ENCODE data around the gene OR2H2. TPM values are rescaled to one million over a fixed set of nuclear protein-coding genes. Genes with fewer than 3 reads are reported as not detected.

OR2H2 gene
- total RNA-seq, 2 experiments from 2014 or later = not detected

DNA sequence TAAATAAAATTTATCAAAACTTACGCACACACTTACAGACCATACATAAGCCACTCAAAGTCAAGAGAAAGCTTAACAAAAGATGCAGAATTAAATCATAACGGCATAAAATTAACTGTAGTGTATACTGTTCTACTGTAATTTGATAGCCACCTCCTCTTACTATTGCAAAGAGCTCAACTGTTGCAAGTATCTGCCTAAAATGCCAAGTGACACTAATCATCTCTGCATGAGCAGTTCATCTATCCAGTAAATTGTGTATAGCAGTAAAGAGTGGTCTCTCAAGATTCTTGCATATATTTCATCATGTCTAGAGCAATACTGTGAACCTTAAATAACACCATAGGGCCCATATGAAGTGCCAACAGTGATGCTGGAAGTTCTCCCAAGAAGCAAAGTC lies 12.3 kb downstream of the OR2H2 start:
- CTCF ChIA-PET = no interaction called here
- H3K27ac Mint-ChIP-seq = no peak overlapping the region
- no peaks in the 10 kb centered on the region for H3K36me3 Mint-ChIP-seq (ENCODE audit: low read depth)
- H3K27me3 Mint-ChIP-seq (ENCODE audit: low read depth) = no peaks in the 10 kb centered on the region
- intact Hi-C loops (cut with micrococcal nuclease) = no loop called here
- DNase-seq = no peak
- H3K4me1 Mint-ChIP-seq (ENCODE audit: low read depth) = no peaks in the 10 kb centered on the region
- no peaks in the 10 kb centered on the region for H3K9me3 Mint-ChIP-seq
- no peak overlapping the region for H3K4me3 Mint-ChIP-seq

DNA sequence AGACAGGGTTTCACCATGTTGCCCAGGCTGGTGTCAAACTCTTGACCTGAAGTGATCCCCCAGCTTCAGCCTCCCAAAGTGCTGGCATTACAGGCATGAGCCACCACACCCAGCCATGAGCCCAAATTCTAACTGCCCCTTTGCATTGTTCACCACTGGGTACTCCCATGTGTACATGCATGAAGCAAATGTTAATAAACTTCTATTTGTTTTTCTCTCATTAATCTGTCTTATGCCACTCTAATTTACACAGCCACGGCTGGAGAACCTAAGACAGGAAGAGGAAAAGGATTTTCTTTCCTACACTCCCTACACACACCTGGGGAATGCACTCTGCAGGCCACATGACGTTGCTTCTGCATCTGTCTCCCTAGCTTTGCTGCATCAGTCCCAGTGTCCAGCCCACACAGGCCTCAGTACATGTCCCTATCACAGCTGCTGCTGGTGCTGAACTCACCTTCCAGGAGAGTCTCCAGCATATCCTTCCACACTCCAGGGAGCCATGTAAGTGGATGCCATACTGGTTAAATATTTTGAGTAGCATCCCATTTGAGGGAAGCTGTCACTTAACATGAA lies 13.3 kb downstream of the OR2H2 start:
- H3K27me3 Mint-ChIP-seq (ENCODE audit: low read depth) = no peaks in the 10 kb centered on the region
- H3K4me3 Mint-ChIP-seq = no peak overlapping the region
- intact Hi-C loops (cut with micrococcal nuclease) = no loop called here
- no peak overlapping the region for H3K27ac Mint-ChIP-seq
- H3K36me3 Mint-ChIP-seq (ENCODE audit: low read depth) = no peaks in the 10 kb centered on the region
- H3K9me3 Mint-ChIP-seq = no peaks in the 10 kb centered on the region
- DNase-seq = no peak
- CTCF ChIA-PET = interaction anchor here (0.9 kb wide), 1 partner anchor 55 kb away, joined by 3 read pairs; no protein-coding TSS in a partner anchor
- no peaks in the 10 kb centered on the region for H3K4me1 Mint-ChIP-seq (ENCODE audit: low read depth)

DNA sequence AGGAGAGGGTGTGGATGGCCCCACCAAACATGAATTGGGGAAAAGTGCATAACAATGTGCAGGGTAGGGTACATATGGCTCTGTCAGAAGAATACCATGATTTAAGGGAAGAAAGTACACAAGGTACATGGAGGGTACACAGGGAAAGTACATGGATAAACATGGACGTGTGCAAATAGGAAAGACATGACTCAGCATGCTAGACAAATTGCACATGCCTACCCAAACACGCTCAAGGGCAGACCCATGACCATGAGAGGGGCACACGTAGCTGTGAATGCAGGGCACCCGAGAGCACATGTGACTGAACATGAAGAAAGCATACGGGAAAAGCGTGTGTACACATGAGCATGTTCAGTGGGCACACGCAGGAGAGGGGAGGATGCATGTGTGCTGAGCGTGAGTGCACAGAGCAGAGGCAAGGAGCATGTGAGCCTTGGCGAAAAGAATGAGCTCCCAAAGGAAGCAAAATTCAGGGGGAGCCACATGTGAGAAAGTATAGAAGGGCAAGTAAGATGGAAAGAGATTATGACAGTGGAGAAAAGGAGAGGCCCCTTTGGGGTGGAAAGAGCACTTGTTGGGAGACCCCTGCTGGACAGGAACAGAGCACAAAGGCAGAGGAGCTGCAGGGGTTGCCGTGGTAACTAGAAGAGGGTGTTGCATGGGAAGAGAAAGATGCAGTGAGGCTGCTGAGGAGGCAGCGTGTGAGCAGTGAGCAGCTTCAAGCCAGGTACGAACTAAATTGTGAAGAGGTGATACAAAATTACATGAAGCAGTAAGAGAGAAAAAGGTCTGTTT lies 17.8 kb downstream of the OR2H2 start:
- CTCF ChIA-PET = interaction anchor here (0.6 to 0.9 kb wide), 2 partner anchors 27 to 64 kb away, joined by 3 to 6 read pairs; no protein-coding TSS in a partner anchor
- H3K27me3 Mint-ChIP-seq (ENCODE audit: low read depth) = no peaks in the 10 kb centered on the region
- no peak overlapping the region for H3K4me3 Mint-ChIP-seq
- intact Hi-C loops (cut with micrococcal nuclease) = no loop called here
- H3K9me3 Mint-ChIP-seq = no peaks in the 10 kb centered on the region
- H3K4me1 Mint-ChIP-seq (ENCODE audit: low read depth) = no peaks in the 10 kb centered on the region
- peaks cover 5% of the 10 kb centered on the region for H3K36me3 Mint-ChIP-seq (ENCODE audit: low read depth)
- DNase-seq = peak; percentile 12
- H3K27ac Mint-ChIP-seq = no peak overlapping the region

DNA sequence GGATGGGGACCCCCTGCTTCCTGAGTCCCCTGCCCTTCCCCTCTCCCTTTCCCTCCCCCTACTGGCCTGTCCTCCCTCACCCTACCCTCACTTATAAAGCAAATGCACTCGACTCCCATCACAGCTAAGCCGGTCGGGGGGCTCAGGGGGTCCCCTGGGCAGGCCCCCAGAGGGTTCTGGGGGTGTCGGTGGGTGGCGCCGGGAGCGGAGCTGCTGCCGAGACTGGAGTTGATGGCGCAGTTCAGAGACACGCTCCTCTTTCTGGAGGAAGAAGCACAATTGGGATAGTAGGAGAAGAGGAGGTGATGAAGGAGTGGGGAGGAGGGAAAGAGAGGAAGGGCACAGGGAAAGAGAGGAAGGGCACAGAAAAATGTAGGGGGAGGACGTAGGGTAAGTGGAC lies 18.5 kb downstream of the OR2H2 start:
- no peaks in the 10 kb centered on the region for H3K4me1 Mint-ChIP-seq (ENCODE audit: low read depth)
- no peaks in the 10 kb centered on the region for H3K9me3 Mint-ChIP-seq
- no peak overlapping the region for H3K4me3 Mint-ChIP-seq
- no peak overlapping the region for H3K27ac Mint-ChIP-seq
- H3K27me3 Mint-ChIP-seq (ENCODE audit: low read depth) = no peaks in the 10 kb centered on the region
- peaks cover 7% of the 10 kb centered on the region for H3K36me3 Mint-ChIP-seq (ENCODE audit: low read depth)
- no peak for DNase-seq
- intact Hi-C loops (cut with micrococcal nuclease) = no loop called here
- CTCF ChIA-PET = interaction anchor here (0.9 kb wide), 1 partner anchor 63 kb away, joined by 3 read pairs; no protein-coding TSS in a partner anchor

DNA sequence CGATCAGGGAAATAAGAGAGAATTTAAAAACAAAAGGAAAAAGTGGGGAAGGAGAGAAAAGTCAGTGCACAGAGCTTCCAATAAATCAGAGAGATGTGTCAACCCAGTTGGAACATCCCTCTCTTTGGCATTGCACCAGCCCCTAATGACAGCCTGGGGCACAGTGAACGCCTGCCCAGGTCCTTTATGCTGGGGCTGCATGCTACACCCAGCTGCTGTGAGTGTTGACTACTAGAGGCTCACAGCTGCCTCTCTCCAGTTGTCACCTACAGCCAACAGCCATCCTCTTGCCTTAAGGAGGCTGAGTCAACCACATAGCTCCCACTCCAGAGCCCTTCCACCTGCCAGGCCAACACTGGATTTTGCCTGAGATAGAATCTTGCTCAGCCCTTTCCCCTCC lies 19.0 kb downstream of the OR2H2 start:
- CTCF ChIA-PET = no interaction called here
- Mint-ChIP-seq H3K9me3 (no peaks in the 10 kb centered on the region), H3K27ac (no peak overlapping the region), H3K27me3 (ENCODE audit: low read depth) (no peaks in the 10 kb centered on the region), H3K4me3 (no peak overlapping the region), H3K4me1 (ENCODE audit: low read depth) (no peaks in the 10 kb centered on the region), H3K36me3 (ENCODE audit: low read depth) (peaks cover 7% of the 10 kb centered on the region)
- no peak for DNase-seq
- intact Hi-C loops (cut with micrococcal nuclease) = no loop called here

DNA sequence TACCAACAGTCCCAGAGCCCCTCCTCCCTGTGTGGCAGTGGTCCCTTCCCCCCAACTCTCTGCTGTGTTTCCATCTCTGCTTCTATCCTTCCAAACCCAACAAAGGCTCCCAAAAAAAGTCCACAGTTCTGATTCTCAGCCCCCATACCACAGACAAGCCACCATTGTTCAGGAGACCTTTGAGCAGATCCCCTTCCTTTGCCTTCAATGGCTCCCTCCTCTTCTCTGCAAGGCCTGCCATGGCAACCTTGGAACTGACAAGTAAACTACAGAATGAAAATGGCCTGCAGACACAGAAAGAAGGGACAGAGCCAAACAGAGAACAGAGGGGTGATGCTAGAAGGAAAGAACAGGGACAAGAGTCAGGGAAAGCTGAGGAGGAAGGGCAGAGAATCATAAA lies 23.2 kb downstream of the OR2H2 start:
- no peaks in the 10 kb centered on the region for H3K9me3 Mint-ChIP-seq
- no peak overlapping the region for H3K4me3 Mint-ChIP-seq
- H3K27ac Mint-ChIP-seq = no peak overlapping the region
- intact Hi-C loops (cut with micrococcal nuclease) = no loop called here
- CTCF ChIA-PET = no interaction called here
- H3K4me1 Mint-ChIP-seq (ENCODE audit: low read depth) = no peaks in the 10 kb centered on the region
- H3K27me3 Mint-ChIP-seq (ENCODE audit: low read depth) = no peaks in the 10 kb centered on the region
- DNase-seq = no peak
- H3K36me3 Mint-ChIP-seq (ENCODE audit: low read depth) = peaks cover 7% of the 10 kb centered on the region

DNA sequence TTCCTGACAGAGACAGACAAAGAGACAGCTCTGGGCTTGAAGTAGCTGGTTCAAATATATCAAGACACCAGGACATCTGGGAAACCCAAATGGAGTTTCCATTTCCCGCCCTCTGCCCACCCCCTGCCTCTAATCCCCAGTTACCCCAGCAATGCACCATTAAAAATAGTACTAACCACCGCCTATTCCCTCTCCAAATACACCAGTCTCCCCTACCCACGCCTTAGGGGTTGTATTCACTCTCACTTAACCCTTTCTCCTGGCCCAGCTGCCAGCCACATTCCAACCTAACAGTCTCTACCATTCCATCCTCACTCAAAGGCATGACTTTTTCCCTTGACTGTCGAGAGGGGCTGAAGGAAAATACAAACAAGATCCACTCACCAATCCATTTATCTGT lies 25.6 kb downstream of the OR2H2 start:
- Mint-ChIP-seq H3K9me3 (no peaks in the 10 kb centered on the region), H3K27me3 (ENCODE audit: low read depth) (no peaks in the 10 kb centered on the region), H3K4me3 (no peak overlapping the region), H3K27ac (no peak overlapping the region), H3K4me1 (ENCODE audit: low read depth) (no peaks in the 10 kb centered on the region), H3K36me3 (ENCODE audit: low read depth) (peaks cover 9% of the 10 kb centered on the region)
- CTCF ChIA-PET = interaction anchor here (1.4 kb wide), 1 partner anchor 39 kb away, joined by 8 read pairs; no protein-coding TSS in a partner anchor
- no peak for DNase-seq
- intact Hi-C loops (cut with micrococcal nuclease) = no loop called here

DNA sequence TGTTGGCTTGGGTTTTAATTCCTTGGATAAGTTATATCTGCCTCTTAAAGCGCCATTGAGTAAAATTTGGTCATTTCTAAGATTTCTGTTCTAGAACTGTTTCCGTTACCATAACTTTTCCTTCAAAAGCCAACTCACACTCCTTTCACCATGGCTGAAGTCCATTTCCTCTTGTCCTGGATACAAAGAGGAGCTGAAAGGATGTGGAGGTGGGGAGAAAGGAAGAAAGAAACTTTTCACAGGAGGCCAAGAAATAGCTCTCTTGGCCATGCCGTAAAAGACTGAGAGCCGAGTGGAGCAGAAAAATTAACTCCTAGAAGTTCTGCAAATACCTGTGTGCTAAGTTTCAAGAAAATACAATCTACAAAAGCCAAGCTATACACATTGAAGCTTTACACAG lies 26.5 kb downstream of the OR2H2 start:
- H3K27ac Mint-ChIP-seq = no peak overlapping the region
- H3K4me3 Mint-ChIP-seq = no peak overlapping the region
- no peaks in the 10 kb centered on the region for H3K27me3 Mint-ChIP-seq (ENCODE audit: low read depth)
- no peaks in the 10 kb centered on the region for H3K9me3 Mint-ChIP-seq
- no peak for DNase-seq
- intact Hi-C loops (cut with micrococcal nuclease) = no loop called here
- no peaks in the 10 kb centered on the region for H3K4me1 Mint-ChIP-seq (ENCODE audit: low read depth)
- peaks cover 9% of the 10 kb centered on the region for H3K36me3 Mint-ChIP-seq (ENCODE audit: low read depth)
- CTCF ChIA-PET = interaction anchor here (0.7 to 2.0 kb wide), 4 partner anchors 38 to 120 kb away, joined by 3 to 8 read pairs (median 5); no protein-coding TSS in a partner anchor

DNA sequence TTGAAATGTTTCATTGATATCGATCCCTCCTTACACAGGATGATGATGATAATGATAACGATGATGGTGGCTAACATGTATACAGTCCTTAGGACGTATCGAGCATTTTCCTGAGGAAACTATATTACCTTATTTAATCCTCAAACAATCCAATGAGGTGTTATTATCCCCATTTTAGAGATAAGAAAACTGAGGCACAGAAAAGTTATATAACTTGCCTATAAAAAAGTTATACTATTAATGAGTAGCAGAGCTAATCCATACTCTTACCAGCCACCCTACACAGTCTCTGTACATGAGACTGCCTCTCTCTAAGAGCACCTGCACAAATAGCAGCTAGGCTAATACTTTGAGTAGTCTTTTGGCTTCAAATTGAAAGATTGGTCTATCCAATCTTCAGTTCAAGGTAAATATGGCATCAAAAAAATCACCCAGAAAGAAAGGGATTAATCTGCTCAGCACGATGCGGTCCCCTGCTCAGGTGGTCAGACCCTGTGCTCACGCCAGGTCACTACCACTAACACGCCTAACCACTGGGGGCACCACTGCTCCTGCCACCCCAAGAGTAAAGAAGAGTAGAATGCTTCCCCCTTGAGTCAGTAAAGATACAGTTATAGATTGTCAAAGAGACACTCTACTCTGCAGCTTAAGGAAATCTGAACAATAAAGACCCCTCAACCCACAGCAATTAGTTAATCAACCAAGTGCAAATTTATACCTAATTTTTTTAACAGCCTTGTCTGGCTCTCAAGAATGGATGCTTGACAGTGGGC lies 33.0 kb downstream of the OR2H2 start:
- Mint-ChIP-seq H3K27ac (no peak overlapping the region), H3K4me1 (ENCODE audit: low read depth) (no peaks in the 10 kb centered on the region), H3K9me3 (no peaks in the 10 kb centered on the region), H3K36me3 (ENCODE audit: low read depth) (peaks cover 11% of the 10 kb centered on the region), H3K27me3 (ENCODE audit: low read depth) (no peaks in the 10 kb centered on the region), H3K4me3 (no peak overlapping the region)
- CTCF ChIA-PET = interaction anchor here (1.5 to 4.4 kb wide), 2 partner anchors 9 to 36 kb away, joined by 3 to 18 read pairs; no protein-coding TSS in a partner anchor
- intact Hi-C loops (cut with micrococcal nuclease) = no loop called here
- no peak for DNase-seq

DNA sequence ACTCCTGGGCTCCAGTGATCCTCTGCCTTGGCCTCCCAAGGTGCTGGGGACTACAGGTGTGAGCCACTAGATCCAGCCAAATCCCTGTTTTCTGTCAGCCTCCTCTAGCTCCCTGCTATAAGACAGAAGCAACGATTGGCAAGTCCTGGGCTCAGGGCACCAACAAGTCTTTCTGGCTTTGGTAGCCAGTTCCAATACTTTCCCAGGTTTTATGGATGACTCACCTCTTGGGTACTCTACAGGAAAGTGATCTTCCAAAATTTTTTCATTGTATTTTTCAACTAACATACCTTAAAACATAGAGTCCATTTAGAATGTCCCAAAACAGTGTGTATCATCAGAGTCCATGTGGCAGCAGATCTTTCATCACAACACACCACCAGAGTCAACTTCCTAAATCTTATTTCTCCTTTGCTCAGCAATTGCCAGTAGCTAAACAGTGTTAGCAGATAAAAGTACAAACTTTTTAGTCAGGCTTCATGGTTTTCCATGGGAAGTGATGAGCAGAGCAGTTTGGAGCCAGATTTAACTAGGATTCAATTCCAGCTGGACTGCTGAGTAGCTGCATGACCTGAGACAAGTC lies 34.7 kb downstream of the OR2H2 start:
- CTCF ChIA-PET = interaction anchor here (0.6 to 1.7 kb wide), 4 partner anchors 9 to 705 kb away, joined by 3 to 6 read pairs (median 4); no protein-coding TSS in a partner anchor
- Mint-ChIP-seq H3K4me1 (ENCODE audit: low read depth) (no peaks in the 10 kb centered on the region), H3K9me3 (no peaks in the 10 kb centered on the region), H3K36me3 (ENCODE audit: low read depth) (peaks cover 4% of the 10 kb centered on the region), H3K4me3 (no peak overlapping the region), H3K27ac (no peak overlapping the region), H3K27me3 (ENCODE audit: low read depth) (no peaks in the 10 kb centered on the region)
- intact Hi-C loops (cut with micrococcal nuclease) = no loop called here
- no peak for DNase-seq

DNA sequence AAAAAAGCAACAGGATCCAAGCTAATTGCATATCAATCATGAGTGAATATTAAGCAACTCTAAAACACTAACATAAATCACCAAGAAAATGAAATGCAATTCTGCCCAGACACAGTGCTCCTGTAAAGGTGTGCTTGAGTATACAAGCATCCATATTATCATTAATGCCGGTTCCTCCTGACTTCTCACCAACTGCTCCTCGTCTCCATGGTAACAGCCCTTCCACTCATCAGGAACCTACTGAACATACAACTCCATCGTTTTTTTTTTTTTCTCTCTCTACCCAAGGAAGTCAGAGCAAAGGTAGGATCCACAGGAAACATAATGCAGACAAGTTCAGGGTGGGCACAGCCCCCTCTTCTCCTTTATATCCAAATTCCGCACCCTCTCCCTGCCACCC lies 35.7 kb downstream of the OR2H2 start:
- no peaks in the 10 kb centered on the region for H3K4me1 Mint-ChIP-seq (ENCODE audit: low read depth)
- no peaks in the 10 kb centered on the region for H3K27me3 Mint-ChIP-seq (ENCODE audit: low read depth)
- no peak overlapping the region for H3K27ac Mint-ChIP-seq
- H3K36me3 Mint-ChIP-seq (ENCODE audit: low read depth) = peaks cover 4% of the 10 kb centered on the region
- H3K9me3 Mint-ChIP-seq = no peaks in the 10 kb centered on the region
- CTCF ChIA-PET = interaction anchor here (0.9 to 1.7 kb wide), 3 partner anchors 8 to 33 kb away, joined by 3 to 6 read pairs (median 4); no protein-coding TSS in a partner anchor
- H3K4me3 Mint-ChIP-seq = no peak overlapping the region
- intact Hi-C loops (cut with micrococcal nuclease) = no loop called here
- no peak for DNase-seq

DNA sequence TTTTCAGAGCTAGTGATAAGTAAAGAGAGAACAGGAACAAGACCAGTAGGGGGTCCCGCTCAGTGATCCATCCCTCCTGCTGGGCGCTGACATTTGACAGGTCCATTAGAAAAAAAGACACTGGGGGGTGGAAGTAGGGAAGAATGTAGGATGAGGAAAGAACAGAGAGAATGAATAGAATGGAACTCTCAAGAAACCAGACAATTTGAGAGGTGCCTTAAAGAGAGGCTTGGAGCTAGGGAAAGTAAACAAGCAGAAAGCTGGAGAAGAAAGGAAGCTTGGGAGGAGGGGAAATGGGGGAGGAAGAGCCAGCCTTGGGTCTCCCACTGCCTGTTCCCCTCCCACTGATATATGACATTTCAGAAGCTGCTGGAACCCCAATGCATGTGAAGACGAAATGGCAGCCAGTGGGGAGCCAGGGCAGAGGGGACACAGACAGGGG lies 39.6 kb downstream of the OR2H2 start:
- H3K27ac Mint-ChIP-seq = no peak overlapping the region
- peaks cover 11% of the 10 kb centered on the region for H3K4me1 Mint-ChIP-seq (ENCODE audit: low read depth)
- no peaks in the 10 kb centered on the region for H3K9me3 Mint-ChIP-seq
- H3K4me3 Mint-ChIP-seq = no peak overlapping the region
- peaks cover 4% of the 10 kb centered on the region for H3K36me3 Mint-ChIP-seq (ENCODE audit: low read depth)
- peaks cover 3% of the 10 kb centered on the region for H3K27me3 Mint-ChIP-seq (ENCODE audit: low read depth)
- intact Hi-C loops (cut with micrococcal nuclease) = no loop called here
- CTCF ChIA-PET = interaction anchor here (1.9 to 4.4 kb wide), 2 partner anchors 26 to 29 kb away, joined by 11 to 19 read pairs; no protein-coding TSS in a partner anchor
- DNase-seq = no peak

Measured in activated naive CD4-positive, alpha-beta T cell treated with anti-CD3 and anti-CD28 coated beads for 36 hours (primary cell).